GM21526 (cell line): ENCODE data around the gene SLC49A3.
"Not testable (repeated sequence)": the region's sequence is repeated elsewhere in the genome, so short reads cannot be mapped to it uniquely, and the experiment has no call there.

Experiments
- ATAC-seq: cut with Tn5 transposase; IDR thresholded peaks from one replicate; pipeline ENCODE4 v1.9.1; 2021; ENCODE audit warnings: moderate library complexity; ENCODE audit not compliant: unreplicated experiment, low FRiP score

SLC49A3 gene

GRCh38 chr4:722169-722725 lies 33.3 kb upstream of the SLC49A3 start:
- ATAC-seq: no peak

GRCh38 chr4:721261-722168 lies 32.6 kb upstream of the SLC49A3 start:
- no peak for ATAC-seq

- no peak for ATAC-seq
Observed at GRCh38 chr4:720111-720860, 31.3 kb upstream of the SLC49A3 start.

- no peak for ATAC-seq
Observed at GRCh38 chr4:718460-718859, 29.5 kb upstream of the SLC49A3 start.

- ATAC-seq: no peak
Observed at GRCh38 chr4:717601-718320, 28.8 kb upstream of the SLC49A3 start.

GRCh38 chr4:714087-714486 lies 25.1 kb upstream of the SLC49A3 start:
- ATAC-seq: no peak

GRCh38 chr4:712916-713632 lies 24.1 kb upstream of the SLC49A3 start:
- ATAC-seq: no peak

- ATAC-seq: no peak
Observed at GRCh38 chr4:712093-712492, 23.1 kb upstream of the SLC49A3 start.

- ATAC-seq: no peak
Observed at GRCh38 chr4:710916-711315, 22.0 kb upstream of the SLC49A3 start.

GRCh38 chr4:710116-710515 lies 21.2 kb upstream of the SLC49A3 start:
- no peak for ATAC-seq

GRCh38 chr4:709348-709747 lies 20.4 kb upstream of the SLC49A3 start:
- ATAC-seq: no peak

GRCh38 chr4:708631-708933 lies 19.6 kb upstream of the SLC49A3 start:
- no peak for ATAC-seq

GRCh38 chr4:707929-708630 lies 19.1 kb upstream of the SLC49A3 start:
- no peak for ATAC-seq

GRCh38 chr4:706834-707598 lies 18.1 kb upstream of the SLC49A3 start:
- no peak for ATAC-seq

GRCh38 chr4:706083-706633 lies 17.2 kb upstream of the SLC49A3 start:
- ATAC-seq: not testable (repeated sequence)

GRCh38 chr4:705278-706082 lies 16.5 kb upstream of the SLC49A3 start, which contains the start of gene PCGF3:
TSS of gene PCGF3 (plus strand) at chr4:705832. CDS start at chr4:733681, 27,849 bp downstream.
- ATAC-seq: peak; percentile 90

- no peak for ATAC-seq
Observed at GRCh38 chr4:704971-705277, 16.0 kb upstream of the SLC49A3 start.
